GM12801 (cell line): ENCODE measurements around the gene CLASP1.

Experiments
- TF ChIP-seq, protein P1 (sequence below): IDR thresholded peaks from one replicate; pipeline ENCODE4 v1.5.1; 2011; ENCODE audit warnings: control low read depth; ENCODE audit not compliant: insufficient read length; ENCODE audit errors: extremely low read depth

Gene CLASP1

DNA sequence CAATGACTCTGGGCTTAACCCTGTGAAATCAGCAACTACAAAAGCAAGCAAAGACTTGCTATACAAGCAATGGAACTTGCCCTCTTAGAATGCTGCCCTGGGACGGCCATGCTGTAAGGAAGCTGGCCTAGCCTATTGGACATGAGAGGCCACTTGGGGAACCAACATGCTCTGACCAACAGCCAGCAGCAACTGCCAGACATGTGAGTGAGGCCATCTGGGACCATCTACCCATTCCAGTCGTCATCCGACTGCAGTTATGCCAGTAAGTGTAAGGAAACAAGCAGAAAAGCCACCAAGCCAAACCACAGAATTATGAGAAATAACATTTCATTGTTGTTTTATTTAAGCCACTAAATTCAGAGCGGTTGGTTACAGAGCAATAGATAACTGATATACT lies 40.9 kb downstream of the CLASP1 start:
- TF ChIP-seq, protein P1, sequence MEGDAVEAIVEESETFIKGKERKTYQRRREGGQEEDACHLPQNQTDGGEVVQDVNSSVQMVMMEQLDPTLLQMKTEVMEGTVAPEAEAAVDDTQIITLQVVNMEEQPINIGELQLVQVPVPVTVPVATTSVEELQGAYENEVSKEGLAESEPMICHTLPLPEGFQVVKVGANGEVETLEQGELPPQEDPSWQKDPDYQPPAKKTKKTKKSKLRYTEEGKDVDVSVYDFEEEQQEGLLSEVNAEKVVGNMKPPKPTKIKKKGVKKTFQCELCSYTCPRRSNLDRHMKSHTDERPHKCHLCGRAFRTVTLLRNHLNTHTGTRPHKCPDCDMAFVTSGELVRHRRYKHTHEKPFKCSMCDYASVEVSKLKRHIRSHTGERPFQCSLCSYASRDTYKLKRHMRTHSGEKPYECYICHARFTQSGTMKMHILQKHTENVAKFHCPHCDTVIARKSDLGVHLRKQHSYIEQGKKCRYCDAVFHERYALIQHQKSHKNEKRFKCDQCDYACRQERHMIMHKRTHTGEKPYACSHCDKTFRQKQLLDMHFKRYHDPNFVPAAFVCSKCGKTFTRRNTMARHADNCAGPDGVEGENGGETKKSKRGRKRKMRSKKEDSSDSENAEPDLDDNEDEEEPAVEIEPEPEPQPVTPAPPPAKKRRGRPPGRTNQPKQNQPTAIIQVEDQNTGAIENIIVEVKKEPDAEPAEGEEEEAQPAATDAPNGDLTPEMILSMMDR, result no peak

DNA sequence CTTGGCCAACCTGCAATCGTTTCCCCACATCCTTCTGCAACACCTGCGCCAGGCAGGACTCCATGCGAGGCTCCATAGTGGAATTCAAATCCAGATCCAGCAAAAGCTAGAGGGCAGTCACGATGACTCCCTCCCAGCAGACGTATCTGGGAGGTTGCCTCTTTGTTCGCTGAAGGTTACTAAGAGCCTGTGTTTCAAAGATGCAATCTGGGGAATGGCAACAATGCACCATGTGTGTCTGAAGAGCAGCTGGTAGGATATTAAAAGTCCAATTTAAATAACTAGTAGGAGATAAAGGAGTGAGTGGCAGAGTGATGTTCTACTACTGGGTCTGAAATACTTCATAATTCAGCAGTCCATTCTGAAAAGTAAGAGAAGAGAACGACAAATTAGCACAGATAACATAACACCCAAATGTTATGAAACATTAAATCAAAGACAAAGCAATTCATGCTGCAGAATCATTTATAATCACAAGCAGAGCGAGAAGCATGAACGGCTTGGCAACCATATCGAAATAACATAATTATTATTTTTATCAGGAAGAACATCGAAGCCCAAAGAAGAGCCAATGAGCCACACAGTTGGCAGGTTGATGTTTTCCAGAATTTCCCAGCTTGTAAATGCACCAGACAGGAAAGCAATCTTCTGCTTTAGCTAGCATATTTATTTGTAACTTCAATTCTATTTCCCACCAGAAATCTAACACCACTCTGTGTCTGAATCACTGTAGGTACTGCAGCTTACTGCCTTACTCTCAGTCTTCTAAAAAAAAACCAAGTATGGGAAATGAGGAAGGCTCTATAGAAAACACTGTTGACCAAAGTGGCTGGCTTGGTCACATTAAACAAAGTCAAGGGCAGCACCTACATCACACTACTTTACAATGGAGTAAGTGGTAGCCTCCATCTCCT lies 43.2 kb downstream of the CLASP1 start:
- TF ChIP-seq, protein P1, result no peak

DNA sequence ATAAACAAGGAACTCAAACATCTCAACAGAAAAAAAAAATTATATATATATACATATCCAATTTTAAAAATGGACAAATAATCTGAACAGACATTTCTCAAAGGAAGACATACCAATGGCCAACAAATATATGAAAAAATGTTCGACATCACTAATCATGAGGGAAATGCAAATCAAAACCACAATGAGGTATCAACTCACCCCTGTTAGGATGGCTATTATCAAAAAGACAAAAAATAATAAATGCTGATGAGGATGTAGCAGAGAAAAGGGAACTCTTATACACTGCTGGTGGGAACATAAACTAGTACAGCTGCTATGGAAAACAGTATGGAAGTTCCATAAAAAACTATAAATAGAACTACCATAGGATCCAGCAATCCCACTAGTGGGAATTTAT lies 46.1 kb downstream of the CLASP1 start:
- TF ChIP-seq, protein P1, result no peak

DNA sequence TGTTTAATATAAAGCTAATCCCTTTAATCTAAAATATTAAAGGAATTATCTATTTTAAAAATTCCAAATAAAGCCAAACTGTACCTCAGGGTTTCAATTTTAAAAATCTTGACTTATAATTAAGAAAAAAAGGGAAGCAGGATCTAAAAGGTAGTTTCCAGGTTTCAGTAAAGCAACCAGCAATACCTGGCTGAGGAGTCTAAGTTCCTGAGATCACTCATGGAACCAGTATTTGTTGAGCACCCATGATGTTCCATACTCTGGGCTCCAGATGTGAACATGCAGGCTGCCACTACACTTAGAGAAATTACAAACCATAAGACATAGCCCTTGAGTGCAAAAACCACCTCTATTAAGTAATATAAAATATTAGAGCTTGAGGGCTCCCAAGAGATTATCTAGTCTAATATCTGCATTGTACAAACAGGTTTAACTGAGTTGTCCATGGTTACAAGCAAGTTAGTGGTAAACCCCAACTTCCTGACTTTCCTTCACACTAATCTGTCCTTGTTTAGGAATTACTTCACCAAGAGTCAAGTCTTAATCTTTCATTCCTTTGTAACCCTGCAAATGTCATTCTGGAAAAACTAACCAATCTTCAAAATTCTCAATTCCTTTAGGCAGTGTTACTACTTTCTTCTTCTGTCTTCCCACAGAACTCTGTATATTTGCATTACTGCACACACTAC lies 49.2 kb downstream of the CLASP1 start:
- TF ChIP-seq, protein P1, result no peak

DNA sequence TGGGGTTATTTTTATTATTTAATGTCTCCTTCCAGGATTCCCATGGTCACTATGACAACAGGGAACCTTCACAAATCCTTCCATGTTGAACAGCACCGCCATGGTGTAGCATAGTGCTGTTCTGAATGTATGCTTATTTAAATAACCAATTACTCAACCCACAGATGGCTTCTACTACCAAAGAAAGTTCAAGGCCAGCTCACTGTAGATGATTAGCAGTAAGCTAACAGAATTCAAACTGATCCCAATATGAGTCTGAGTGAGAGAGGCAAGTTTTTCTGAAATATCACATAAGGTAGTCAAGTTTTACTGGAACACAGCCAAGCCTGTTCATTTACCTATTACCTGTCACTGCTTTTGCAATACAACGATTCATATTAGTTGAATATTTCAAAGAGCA lies 51.2 kb downstream of the CLASP1 start:
- TF ChIP-seq, protein P1, result no peak

DNA sequence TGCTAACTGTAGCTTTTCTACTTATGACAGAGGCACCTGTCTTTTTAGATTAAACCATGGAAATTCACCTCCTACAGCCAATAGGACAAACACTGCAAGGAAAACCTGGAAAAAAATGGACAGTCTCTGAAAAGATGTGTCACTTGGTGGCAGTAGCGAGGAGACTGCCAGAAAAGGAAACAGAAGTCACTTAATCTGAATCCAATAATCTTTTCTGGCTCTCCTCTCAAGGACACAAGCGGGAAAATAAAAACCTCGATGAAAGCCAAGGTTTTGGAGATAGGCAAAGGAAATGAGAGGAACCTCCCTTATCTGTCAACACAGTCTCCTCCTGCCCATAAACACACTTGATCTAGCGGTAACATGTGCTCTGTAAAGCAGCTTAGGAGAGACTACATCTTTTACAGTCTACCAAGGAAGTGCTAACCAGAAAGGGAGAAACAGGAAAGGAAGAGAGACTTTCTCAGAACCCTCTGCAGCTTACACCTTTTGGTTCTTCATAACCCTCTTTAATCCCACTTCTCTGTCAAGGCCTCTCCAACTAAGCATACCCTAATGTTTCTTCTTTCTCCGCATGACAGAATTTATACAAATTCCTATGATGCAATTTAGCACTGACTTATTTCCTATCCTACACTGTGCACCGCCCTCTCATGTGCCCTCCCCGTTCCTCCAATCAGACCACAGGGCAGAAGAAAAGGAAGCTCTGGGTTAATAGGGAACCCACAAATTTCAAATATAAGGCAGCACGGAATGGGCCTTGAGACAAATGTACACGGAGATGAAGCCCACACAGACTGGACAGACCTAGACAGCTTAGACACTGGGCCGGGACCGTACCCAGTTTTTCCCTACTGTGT lies 52.8 kb downstream of the CLASP1 start:
- TF ChIP-seq, protein P1, result no peak
